Smooth muscle cell of the umbilical artery (primary cell): ENCODE measurements around the gene DUSP18. TPM values are rescaled to one million over a fixed set of nuclear protein-coding genes. Genes with fewer than 3 reads are reported as not detected.

ENCODE experiments used
- total RNA-seq: library from RNA; depleted of rRNA; stranded (reverse); fragments of >200 nt; gene quantifications from 2 replicates; pipeline ENCODE4 v1.2.3, GENCODE V29; 2014

Gene DUSP18
- total RNA-seq = 8.9 and 12.5 TPM in 2 replicates

GRCh38 chr22:30667494-30668385 lies at the start of gene DUSP18:
Gene DUSP18 (minus strand): TSS chr22:30667875. CDS start chr22:30664003, 3,872 bp downstream.

GRCh38 chr22:30694640-30695350 lies 27.1 kb upstream of the DUSP18 start, which contains the start of gene OSBP2:
Gene OSBP2 (plus strand): TSS chr22:30694874. CDS start chr22:30694910, 36 bp downstream.

GRCh38 chr22:30635273-30636225 lies 32.1 kb downstream of the DUSP18 start, which contains the start of gene SLC35E4:
Gene SLC35E4 (plus strand): TSS chr22:30635781. CDS start chr22:30636451, 670 bp downstream.

Other genes starting within 250 kb of the DUSP18 start
- 9.8 and 11.9 TPM in 2 replicates for gene MTFP1, start 242.1 kb downstream of the DUSP18 start, total RNA-seq
- gene SEC14L3, start 195.9 kb downstream of the DUSP18 start, total RNA-seq = not detected in 2 replicates
- 0.09 TPM in 1 of 2 replicates, not detected in the other for gene SEC14L4, start 162.2 kb downstream of the DUSP18 start, total RNA-seq
- gene SEC14L6, start 121.1 kb downstream of the DUSP18 start, total RNA-seq = 0.23 and 0.59 TPM in 2 replicates
- gene GAL3ST1, start 93.2 kb downstream of the DUSP18 start, total RNA-seq = 0.18 TPM in 1 of 2 replicates, not detected in the other
- 66.2 and 90.4 TPM in 2 replicates for gene PES1, start 76.0 kb downstream of the DUSP18 start, total RNA-seq
- 3.1 and 4.5 TPM in 2 replicates for gene TCN2, start 60.7 kb downstream of the DUSP18 start, total RNA-seq
- gene SLC35E4, start 32.1 kb downstream of the DUSP18 start, total RNA-seq = 8.9 and 16.3 TPM in 2 replicates
- 0.59 and 1.7 TPM in 2 replicates for gene OSBP2, start 27.0 kb upstream of the DUSP18 start, total RNA-seq